H9 (cell line): ENCODE measurements around the gene PRTG. TPM values are rescaled to one million over a fixed set of nuclear protein-coding genes. Genes with fewer than 3 reads are reported as not detected.

Source experiments
- DNase-seq: peaks from one replicate; pipeline ENCODE4 v3.0.0-alpha.2; 2017
- H2AFZ ChIP-seq: one replicate; pipeline ENCODE4 v1.6.1; 2013; ENCODE audit warnings: mild to moderate bottlenecking, low read length, control low read depth, moderate library complexity
- H2AK5ac ChIP-seq: 2 replicates; pipeline ENCODE4 v1.6.1; 2013; ENCODE audit warnings: low read length, control low read depth, mixed read lengths; ENCODE audit not compliant: insufficient read length
- H2BK120ac ChIP-seq: one replicate; pipeline ENCODE4 v1.6.1; 2013; ENCODE audit warnings: low read depth, mild to moderate bottlenecking, low read length, control low read depth, inconsistent platforms; ENCODE audit not compliant: poor library complexity, severe bottlenecking
- H2BK12ac ChIP-seq: 2 replicates; pipeline ENCODE4 v1.6.1; 2013; ENCODE audit warnings: low read length, control low read depth, mixed read lengths, low read depth; ENCODE audit not compliant: insufficient read length
- H2BK15ac ChIP-seq: 2 replicates; pipeline ENCODE4 v1.6.1; 2013; ENCODE audit warnings: low read depth, low read length, control low read depth
- H2BK20ac ChIP-seq: one replicate; pipeline ENCODE4 v1.6.1; 2013; ENCODE audit warnings: low read depth, mild to moderate bottlenecking, low read length, control low read depth, inconsistent platforms; ENCODE audit not compliant: poor library complexity, severe bottlenecking
- H2BK5ac ChIP-seq: 2 replicates; pipeline ENCODE4 v1.6.1; 2013; ENCODE audit warnings: low read length, control low read depth, mixed read lengths; ENCODE audit not compliant: insufficient read length
- H3K14ac ChIP-seq: 2 replicates; pipeline ENCODE4 v1.6.1; 2013; ENCODE audit warnings: low read length, control low read depth; ENCODE audit not compliant: insufficient read depth
- H3K18ac ChIP-seq: 2 replicates; pipeline ENCODE4 v1.6.1; 2013; ENCODE audit warnings: low read depth, mild to moderate bottlenecking, mixed read lengths, low read length, control low read depth; ENCODE audit not compliant: insufficient read length
- H3K23ac ChIP-seq: 2 replicates; pipeline ENCODE4 v1.6.1; 2013; ENCODE audit warnings: low read length, control low read depth, mixed read lengths, low read depth; ENCODE audit not compliant: insufficient read length
- H3K23me2 ChIP-seq: 2 replicates; pipeline ENCODE4 v1.6.1; 2013; ENCODE audit warnings: low read depth, mild to moderate bottlenecking, mixed read lengths, low read length, control low read depth; ENCODE audit not compliant: insufficient read length, poor library complexity, severe bottlenecking
- H3K27ac ChIP-seq: 2 replicates; pipeline ENCODE4 v1.5.1; 2013; ENCODE audit warnings: low read length, control low read depth, mixed read lengths, low read depth; ENCODE audit not compliant: insufficient read length
- H3K27me3 ChIP-seq: 2 replicates; pipeline ENCODE4 v1.6.1; 2013; ENCODE audit warnings: low read length, control low read depth, inconsistent platforms; ENCODE audit not compliant: insufficient read depth
- H3K4ac ChIP-seq: 2 replicates; pipeline ENCODE4 v1.6.1; 2013; ENCODE audit warnings: low read depth, mild to moderate bottlenecking, control low read depth, inconsistent platforms, low read length, moderate library complexity
- H3K4me1 ChIP-seq: 2 replicates; pipeline ENCODE4 v1.6.1; 2013; ENCODE audit warnings: low read length, control low read depth, inconsistent platforms; ENCODE audit not compliant: insufficient read depth
- H3K4me2 ChIP-seq: 2 replicates; pipeline ENCODE4 v1.6.1; 2013; ENCODE audit warnings: low read length, control low read depth, mixed read lengths; ENCODE audit not compliant: insufficient read length, insufficient read depth
- H3K56ac ChIP-seq: 2 replicates; pipeline ENCODE4 v1.6.1; 2013; ENCODE audit warnings: low read depth, mild to moderate bottlenecking, mixed read lengths, low read length, control low read depth; ENCODE audit not compliant: insufficient read length
- H3K79me1 ChIP-seq: 2 replicates; pipeline ENCODE4 v1.6.1; 2013; ENCODE audit warnings: low read depth, mild to moderate bottlenecking, moderate library complexity, low read length, control low read depth, inconsistent platforms; ENCODE audit not compliant: insufficient read depth, poor library complexity, severe bottlenecking
- H3K79me2 ChIP-seq: 2 replicates; pipeline ENCODE4 v1.6.1; 2013; ENCODE audit warnings: low read length, control low read depth, inconsistent platforms; ENCODE audit not compliant: insufficient read depth
- H3K9ac ChIP-seq: 2 replicates; pipeline ENCODE4 v1.6.1; 2013; ENCODE audit warnings: low read length, control low read depth, mixed read lengths; ENCODE audit not compliant: insufficient read length; ENCODE audit errors: extremely low read depth
- H3K9me3 ChIP-seq: one replicate; pipeline ENCODE4 v1.6.1; 2013; ENCODE audit warnings: low read depth, low read length, inconsistent platforms; ENCODE audit not compliant: control insufficient read depth
- H3T11ph ChIP-seq: one replicate; pipeline ENCODE4 v1.6.1; 2013; ENCODE audit warnings: mild to moderate bottlenecking, low read length, control low read depth, inconsistent platforms
- H4K20me1 ChIP-seq: one replicate; pipeline ENCODE4 v1.6.1; 2013; ENCODE audit not compliant: control insufficient read depth, insufficient read length, insufficient read depth
- H4K5ac ChIP-seq: 2 replicates; pipeline ENCODE4 v1.6.1; 2013; ENCODE audit warnings: low read depth, mild to moderate bottlenecking, mixed read lengths, low read length, control low read depth; ENCODE audit not compliant: insufficient read length
- H4K8ac ChIP-seq: replicated peaks from 2 replicates; pipeline ENCODE4 v1.6.1; 2013; ENCODE audit warnings: low read length, control low read depth, mixed read lengths, low read depth; ENCODE audit not compliant: insufficient read length
- H4K91ac ChIP-seq: 2 replicates; pipeline ENCODE4 v1.6.1; 2013; ENCODE audit warnings: low read depth, mild to moderate bottlenecking, moderate library complexity, mixed read lengths, low read length, control low read depth; ENCODE audit not compliant: insufficient read length
- H3K27ac Mint-ChIP-seq, 3 experiments: 2 replicates in 2 of 3; 3 replicates in 1 of 3; pipeline ENCODE4 v1.8.0; 2020 to 2021; ENCODE audit warnings: mixed read lengths in 3 of 3, mild to moderate bottlenecking in 1 of 3, moderate library complexity in 1 of 3
- H3K27me3 Mint-ChIP-seq: 2 replicates; pipeline ENCODE4 v1.8.0; 2021; ENCODE audit warnings: low read depth, mild to moderate bottlenecking, moderate library complexity, mixed read lengths
- H3K36me3 Mint-ChIP-seq, 3 experiments: 2 replicates in 2 of 3; 3 replicates in 1 of 3; pipeline ENCODE4 v1.8.0; 2020 to 2021; ENCODE audit warnings: low read depth in 3 of 3, mixed read lengths in 3 of 3; ENCODE audit not compliant: insufficient read depth in 1 of 3
- H3K4me1 Mint-ChIP-seq, 2 experiments: 2 replicates each; pipeline ENCODE4 v1.8.0; 2020; ENCODE audit warnings: mixed read lengths in 2 of 2
- H3K4me3 Mint-ChIP-seq, 2 experiments: 2 replicates in 1 of 2; 3 replicates in 1 of 2; pipeline ENCODE4 v1.8.0; 2020 to 2021; ENCODE audit warnings: mild to moderate bottlenecking in 2 of 2, mixed read lengths in 2 of 2, moderate library complexity in 1 of 2
- H3K9me3 Mint-ChIP-seq, 2 experiments: 2 replicates in 1 of 2; 3 replicates in 1 of 2; pipeline ENCODE4 v1.8.0; 2020; ENCODE audit warnings: mild to moderate bottlenecking in 2 of 2, mixed read lengths in 2 of 2, moderate library complexity in 1 of 2
- WGBS: extraction: QIAGEN DNeasy Blood & Tissue Kit; methylation state at CpG from one replicate; pipeline ENCODE4 v1.1.7; 2013; ENCODE audit warnings: missing lambda C conversion rate, low lambda C conversion rate, mixed read lengths; ENCODE audit not compliant: insufficient read length; ENCODE audit errors: extremely low coverage; 5-methylcytosine and 5-hydroxymethylcytosine counted together
- total RNA-seq: library from RNA; stranded (reverse); gene quantifications from 2 replicates; pipeline ENCODE4 v1.2.1, GENCODE V29; 2021
- TF ChIP-seq, protein P1 (sequence below): fragments of 200-600 bp; sonication (generic); conservative IDR thresholded peaks from 3 replicates; pipeline ENCODE4 v1.8.0; 2021; ENCODE audit warnings: antibody characterized with exemption, mild to moderate bottlenecking

PRTG gene
- total RNA-seq, 1 experiment from 2014 or later = 5.7 TPM

DNA sequence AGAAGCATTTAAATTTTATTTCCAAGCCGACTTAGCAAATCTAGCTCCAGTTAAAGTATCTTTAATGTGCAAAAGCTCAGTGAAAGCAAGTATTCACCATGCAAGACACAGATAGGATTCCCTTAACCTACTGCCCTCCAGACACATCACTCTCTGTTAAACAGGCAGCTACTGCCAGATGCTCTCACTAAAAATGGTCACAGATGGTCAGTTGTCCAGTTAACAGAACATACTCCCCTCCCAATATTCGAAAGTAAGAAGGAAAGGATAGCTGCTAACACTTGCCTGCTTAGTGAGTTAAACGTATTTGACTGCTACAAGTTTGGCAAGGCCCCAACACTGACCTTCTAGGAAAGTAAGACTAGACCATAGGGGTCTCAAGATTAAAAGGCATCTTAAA lies 73.7 kb downstream of the PRTG start:
- H3K27me3 ChIP-seq = no peaks in the 10 kb centered on the region
- no peak overlapping the region for H4K8ac ChIP-seq
- H3K79me1 ChIP-seq = no peaks in the 10 kb centered on the region
- no peak overlapping the region for H3K14ac ChIP-seq
- H3K9ac ChIP-seq = no peak overlapping the region
- H3K27ac ChIP-seq = no peak overlapping the region
- no peaks in the 10 kb centered on the region for H3K23me2 ChIP-seq
- no peak overlapping the region for H2AK5ac ChIP-seq
- Mint-ChIP-seq H3K4me3 (no peak overlapping the region), H3K27me3 (no peaks in the 10 kb centered on the region), H3K27ac (no peak overlapping the region), H3K9me3 (no peaks in the 10 kb centered on the region), H3K4me1 (peaks cover 3 to 6% of the 10 kb centered on the region in 2 experiments; a peak in 3 of 4 replicates), H3K36me3 (no peaks in the 10 kb centered on the region)
- no peak overlapping the region for H4K91ac ChIP-seq
- no peak overlapping the region for H3K23ac ChIP-seq
- TF ChIP-seq, protein P1, sequence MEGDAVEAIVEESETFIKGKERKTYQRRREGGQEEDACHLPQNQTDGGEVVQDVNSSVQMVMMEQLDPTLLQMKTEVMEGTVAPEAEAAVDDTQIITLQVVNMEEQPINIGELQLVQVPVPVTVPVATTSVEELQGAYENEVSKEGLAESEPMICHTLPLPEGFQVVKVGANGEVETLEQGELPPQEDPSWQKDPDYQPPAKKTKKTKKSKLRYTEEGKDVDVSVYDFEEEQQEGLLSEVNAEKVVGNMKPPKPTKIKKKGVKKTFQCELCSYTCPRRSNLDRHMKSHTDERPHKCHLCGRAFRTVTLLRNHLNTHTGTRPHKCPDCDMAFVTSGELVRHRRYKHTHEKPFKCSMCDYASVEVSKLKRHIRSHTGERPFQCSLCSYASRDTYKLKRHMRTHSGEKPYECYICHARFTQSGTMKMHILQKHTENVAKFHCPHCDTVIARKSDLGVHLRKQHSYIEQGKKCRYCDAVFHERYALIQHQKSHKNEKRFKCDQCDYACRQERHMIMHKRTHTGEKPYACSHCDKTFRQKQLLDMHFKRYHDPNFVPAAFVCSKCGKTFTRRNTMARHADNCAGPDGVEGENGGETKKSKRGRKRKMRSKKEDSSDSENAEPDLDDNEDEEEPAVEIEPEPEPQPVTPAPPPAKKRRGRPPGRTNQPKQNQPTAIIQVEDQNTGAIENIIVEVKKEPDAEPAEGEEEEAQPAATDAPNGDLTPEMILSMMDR = no peak
- H3K79me2 ChIP-seq = no peaks in the 10 kb centered on the region
- no peak overlapping the region for H2BK5ac ChIP-seq
- H3K9me3 ChIP-seq = no peaks in the 10 kb centered on the region
- H3K4me2 ChIP-seq = no peak overlapping the region
- no peak overlapping the region for H3K4ac ChIP-seq
- no peak for DNase-seq
- WGBS = no CpG with 5 or more reads among the region's 3 CpGs
- H2AFZ ChIP-seq = no peak overlapping the region
- no peak overlapping the region for H3T11ph ChIP-seq
- H4K20me1 ChIP-seq = no peaks in the 10 kb centered on the region
- no peak overlapping the region for H2BK20ac ChIP-seq
- no peak overlapping the region for H2BK12ac ChIP-seq
- no peak overlapping the region for H2BK15ac ChIP-seq
- H4K5ac ChIP-seq = no peak overlapping the region
- no peak overlapping the region for H3K18ac ChIP-seq
- H3K56ac ChIP-seq = no peak overlapping the region
- no peaks in the 10 kb centered on the region for H3K4me1 ChIP-seq
- H2BK120ac ChIP-seq = no peak overlapping the region
